NCI-H1105 treated with DMSO at 0.1 percent for 48 hours (cell line): Measurements from ENCODE around the gene HAND1.

Source experiments
- DNase-seq: peaks from one replicate; lab custom pipeline; 2025; lab: John Stamatoyannopoulos, UW

HAND1 gene

GRCh38 chr5:154505567-154505966, 27.5 kb upstream of the HAND1 start:
- DNase-seq, result no peak

- DNase-seq, result no peak
Measured at GRCh38 chr5:154503698-154504039, 25.6 kb upstream of the HAND1 start.

DNA sequence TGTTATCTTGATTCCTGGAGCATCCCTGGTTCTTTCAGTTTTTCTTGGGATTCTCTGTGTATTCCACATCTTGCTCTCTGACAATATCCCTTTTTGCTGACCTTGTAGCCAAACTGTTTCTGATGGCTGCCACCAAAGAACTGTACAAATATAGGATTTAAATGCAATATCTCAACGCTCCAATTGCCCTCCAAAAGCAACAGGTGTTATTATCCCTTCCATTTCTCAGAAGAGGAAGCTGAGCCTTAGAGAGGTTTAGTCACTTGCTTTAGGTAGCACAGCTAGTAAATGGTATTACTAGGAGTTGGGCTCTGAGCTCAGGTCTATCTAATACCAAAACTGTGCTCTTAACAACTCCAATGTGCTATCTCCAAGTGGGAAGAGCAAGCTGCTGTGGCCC, 24.2 kb upstream of the HAND1 start:
- DNase-seq, result no peak

DNA sequence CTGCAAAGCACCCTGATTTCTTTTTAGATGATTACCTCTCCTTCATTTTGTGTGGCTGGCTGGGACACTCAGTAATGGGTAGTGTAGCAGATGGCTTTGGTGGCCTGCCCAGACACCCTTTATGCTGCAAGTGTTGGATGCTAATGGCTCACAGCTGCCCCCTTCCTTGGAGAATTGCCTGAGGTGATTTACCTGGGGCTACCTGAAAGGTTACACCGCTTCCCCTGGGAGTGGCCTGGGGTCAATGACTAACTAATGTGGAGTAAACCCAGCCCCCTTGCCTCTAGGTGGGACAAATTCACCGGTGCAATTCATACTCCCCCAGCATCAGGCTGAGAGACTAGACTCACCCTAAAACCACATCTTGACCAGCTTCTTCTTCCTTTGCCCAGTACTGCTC, 23.5 kb upstream of the HAND1 start:
- DNase-seq, result no peak

GRCh38 chr5:154498994-154499393, 21.0 kb upstream of the HAND1 start:
- DNase-seq, result no peak

DNA sequence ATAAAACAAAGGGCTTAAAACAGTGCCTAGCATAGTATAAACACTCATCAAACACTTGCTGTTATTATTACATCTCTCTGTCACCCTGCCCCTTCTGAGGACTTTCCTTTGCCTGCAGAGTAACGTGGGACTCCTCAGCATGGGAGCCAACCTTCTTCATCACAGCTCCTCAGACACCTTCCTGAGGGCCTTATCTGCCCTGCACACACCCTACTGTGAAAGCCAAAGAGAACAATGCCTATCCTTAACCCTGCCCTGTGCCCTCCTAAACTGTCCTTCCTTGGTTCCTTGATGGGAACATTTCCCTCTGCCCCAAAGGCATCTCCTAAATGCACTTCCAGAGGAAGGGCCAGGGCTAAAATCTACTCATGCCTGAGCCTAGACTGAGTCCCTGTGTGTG, 20.6 kb upstream of the HAND1 start:
- no peak for DNase-seq

DNA sequence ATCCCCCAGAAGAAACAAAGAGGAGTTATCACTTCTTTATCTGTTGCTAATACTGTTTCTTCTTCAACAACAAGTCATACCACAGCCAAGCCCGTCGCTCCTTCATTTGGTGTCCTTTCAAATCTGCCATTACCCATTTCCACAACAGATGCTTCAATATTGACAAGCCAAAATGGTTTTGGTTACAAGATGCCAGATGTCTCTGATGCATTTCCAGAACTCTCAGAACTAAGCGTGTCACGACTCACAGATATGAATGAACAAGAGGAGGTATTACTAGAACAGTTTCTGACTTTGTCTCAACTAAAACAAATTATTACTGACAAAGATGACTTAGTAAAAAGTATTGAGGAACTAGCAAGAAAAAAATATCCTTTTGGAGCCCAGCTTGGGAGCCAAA, 16.0 kb upstream of the HAND1 start:
- no peak for DNase-seq

DNA sequence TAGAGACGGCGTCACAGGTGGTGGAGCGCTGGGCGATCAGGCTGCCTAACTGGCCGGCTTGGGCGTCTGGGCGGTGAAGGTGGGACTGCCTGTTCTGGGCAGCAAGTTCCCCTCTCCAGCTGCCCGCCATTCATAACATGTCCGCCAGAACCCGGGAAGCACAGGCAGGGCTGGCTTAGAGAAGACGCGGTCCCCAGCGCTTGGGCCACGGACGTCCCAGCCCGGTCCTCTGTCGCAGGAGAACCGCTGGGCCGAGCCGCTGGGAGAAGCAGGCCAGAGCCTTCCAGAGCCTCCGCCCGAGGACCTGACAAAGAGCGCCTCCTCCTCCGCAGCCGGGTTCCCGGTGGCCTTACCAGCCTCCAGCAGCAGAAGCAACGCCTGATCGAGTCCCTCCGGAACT, 15.2 kb upstream of the HAND1 start:
- DNase-seq, result no peak

DNA sequence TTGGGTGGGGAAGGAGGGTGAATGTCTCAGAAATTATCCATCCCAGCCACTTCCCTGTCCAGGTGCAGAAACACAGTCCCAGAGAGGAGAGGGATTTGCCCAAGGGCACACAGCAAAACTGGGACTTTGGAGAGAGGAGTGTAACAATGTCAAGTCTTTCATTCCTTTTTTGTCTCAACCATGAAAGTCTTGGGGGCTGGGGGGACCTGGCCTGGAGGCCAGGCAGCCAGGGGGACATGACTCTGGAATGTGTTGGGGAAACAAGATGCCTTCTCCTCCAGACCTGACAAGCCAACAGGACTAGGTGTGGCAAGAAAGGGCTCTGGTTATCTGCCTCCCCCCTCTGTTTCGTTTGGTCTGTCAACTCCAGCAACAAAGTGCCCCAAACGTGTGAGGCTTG, 13.9 kb upstream of the HAND1 start:
- no peak for DNase-seq

- DNase-seq, result no peak
Measured at GRCh38 chr5:154487541-154487940, 9.5 kb upstream of the HAND1 start.

DNA sequence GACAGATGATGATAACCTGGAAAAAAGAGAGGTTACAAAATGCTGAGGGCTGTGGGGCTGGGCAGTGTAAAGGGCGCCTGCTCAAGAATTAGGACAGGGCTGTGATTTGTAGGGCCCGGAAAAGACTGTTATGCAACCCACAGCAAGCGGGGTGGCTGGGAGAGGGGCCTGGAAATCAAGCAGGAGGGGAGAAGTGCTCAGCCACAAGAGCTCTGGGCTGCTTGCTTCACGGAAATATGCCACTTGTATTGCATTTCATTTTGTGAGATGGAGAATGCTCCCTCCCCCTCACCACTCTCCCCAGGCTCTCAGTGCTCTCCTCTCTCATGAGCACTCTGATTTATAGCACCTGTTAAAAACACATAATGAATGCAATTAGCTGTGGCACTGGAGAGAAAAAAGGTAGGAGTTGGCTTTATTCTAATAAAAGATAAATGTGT, 8.4 kb upstream of the HAND1 start:
- peak; percentile 78 for DNase-seq

DNA sequence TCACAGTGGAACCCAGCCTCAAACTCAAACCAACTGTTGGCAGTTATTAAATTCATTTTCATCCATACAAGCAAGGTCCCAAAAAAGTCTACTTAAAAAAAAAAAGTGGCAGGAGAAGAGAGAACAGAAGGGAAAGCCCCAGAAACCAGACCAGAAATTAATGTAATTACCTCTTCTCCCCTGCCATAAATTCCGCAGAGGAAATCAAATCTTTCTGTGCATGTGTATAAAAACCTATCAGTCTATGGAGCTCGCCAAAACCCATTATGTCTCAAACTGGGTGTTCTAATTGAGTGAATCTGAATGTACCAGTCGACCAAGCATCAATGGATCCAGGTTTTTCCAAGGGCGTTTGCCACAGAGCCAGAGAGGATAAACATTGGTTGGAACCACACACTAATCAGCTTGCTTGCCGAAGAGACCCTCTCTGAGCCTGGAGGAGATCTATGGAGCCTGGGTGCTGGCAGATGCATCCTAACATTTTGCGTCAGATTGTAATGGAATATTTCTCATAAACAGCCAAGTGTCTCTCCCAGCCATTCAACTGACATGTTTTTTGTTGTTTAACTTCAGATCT, 7.9 kb upstream of the HAND1 start:
- peak; percentile 48 for DNase-seq

DNA sequence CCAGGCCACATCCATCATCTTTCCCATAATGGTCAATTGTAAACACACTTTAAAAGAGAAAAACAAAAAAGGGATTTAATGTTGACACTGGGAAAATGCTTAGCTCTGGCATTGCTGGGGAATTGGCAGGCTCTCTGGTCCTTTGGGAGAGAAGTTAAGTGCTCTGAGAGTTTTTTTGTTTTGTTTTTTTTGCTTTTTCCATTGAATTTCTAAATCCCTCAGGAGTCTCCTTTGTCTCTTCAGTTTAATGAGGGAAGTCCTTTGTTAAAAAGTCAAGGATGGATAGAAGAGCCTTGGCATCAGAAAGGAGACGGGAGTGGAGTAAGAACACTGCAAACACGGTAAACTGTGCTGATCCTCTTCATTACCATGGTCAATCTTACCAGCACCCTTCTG, 7.1 kb upstream of the HAND1 start:
- peak; percentile 48 for DNase-seq

GRCh38 chr5:154484393-154485095, 6.5 kb upstream of the HAND1 start:
- DNase-seq, result no peak

DNA sequence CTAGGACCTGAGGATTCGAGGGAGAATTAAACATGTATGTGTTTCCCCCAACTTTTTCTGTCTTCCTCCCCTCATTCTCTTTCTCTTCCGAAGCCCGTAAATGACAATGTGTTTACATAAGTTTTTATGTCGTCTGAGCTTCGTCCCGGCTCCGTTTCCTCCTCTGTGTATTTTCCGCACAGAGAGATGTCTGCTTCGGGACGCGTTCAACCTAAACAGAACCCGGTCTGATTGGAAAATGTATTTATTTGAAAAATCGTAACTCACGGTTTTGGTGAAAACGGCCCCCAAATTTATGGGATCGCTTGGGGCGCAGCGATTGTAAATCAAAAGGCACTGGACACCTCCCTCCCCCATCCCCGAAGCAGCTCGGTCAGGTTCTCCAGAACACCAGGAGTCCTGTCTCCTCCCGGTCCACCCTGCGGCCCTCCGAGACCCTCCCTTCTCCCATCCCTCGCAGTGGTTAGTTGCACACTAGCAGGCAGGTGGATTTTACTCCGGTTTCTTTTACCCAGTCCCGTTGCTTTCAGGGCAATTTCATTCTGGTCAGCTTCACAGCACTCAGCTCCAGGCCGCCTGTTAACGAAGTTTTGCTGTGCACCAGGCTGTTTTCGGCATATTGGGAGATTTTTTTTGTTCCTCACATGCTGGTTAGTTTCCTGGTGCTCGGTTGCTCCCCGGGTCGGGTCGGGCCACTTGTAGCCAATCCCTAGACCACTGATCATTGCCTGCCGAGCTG, 5.8 kb upstream of the HAND1 start:
- DNase-seq, result no peak

DNA sequence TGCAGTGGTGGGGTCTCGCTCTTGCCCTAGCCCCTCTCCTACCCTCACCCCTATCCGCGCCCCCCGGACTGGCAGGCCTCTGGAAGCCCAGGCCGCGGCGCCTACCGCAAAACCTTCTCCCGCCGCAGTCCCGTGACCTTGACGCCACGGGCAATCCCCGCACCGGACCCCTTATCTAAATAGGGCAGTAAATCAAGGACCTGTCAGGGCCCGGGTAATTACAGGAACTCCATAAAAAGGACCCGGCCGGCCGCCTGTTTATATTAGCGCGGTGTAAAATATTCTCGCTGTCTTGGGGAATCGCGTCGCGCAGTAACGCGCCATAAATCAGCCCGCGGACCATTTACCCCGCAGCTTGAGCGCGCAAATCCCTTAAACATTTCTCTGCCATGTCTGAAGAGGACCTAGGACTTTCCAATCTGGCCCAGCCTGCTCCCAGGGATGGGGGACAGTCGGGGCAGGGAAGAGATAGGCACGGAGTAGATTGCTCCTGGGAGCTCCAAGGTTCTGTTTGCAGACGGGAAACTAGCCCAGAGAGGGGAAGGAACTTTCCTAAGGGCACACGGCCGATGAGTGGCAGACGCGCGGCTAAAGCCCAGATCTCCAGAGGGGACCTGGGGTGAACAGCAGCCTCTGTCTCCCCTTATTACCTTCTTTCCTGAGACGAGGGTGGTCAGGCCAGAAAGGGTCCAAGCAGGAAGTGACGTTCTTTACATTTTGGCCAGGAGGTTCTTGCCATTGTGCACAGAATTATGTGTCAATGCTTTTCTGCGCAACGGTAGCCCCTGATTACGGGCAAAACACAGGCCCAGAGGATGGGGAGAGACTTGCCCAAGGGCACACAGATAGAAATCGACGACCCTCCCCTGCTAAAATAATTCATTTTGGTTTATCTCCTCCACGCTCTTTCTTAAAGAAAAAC, 4.8 kb upstream of the HAND1 start:
- DNase-seq, result no peak

DNA sequence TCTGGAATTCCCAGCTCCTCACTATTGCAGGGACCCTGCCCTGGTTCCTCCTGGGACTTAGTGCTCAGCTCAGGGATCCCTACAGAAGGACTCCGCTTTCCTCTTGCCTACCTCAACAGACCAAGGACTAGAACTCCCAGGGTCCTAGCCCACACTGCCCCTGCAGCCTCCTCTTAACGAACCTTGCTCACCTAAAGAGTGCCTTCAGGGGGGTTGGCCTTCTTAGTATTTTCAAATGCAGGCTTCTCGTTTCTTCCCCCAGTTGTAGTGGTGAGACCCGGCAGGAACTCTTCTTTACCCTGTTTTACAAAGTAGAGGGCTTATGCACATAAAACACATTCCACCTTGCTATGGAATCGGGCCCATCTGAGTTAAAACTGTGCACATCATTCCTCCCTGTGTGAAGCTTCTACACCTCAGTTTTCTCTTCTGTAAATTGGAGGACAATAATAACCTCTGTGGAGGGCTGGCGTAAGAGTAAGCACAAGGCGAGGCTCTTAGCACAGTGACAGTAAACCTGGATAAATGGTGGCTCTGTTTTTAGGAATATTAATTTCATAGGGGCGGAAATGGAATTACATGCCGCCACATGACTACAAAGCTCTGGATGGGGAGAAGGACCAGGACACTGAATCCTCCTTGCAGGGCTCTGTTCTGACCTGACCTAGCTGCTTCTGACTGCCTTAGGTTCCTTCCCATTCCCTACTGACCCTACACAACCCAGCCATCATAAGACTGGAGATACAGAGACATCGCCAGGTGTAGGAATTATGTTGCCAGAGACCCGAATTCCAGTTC, 3.8 kb upstream of the HAND1 start:
- no peak for DNase-seq

DNA sequence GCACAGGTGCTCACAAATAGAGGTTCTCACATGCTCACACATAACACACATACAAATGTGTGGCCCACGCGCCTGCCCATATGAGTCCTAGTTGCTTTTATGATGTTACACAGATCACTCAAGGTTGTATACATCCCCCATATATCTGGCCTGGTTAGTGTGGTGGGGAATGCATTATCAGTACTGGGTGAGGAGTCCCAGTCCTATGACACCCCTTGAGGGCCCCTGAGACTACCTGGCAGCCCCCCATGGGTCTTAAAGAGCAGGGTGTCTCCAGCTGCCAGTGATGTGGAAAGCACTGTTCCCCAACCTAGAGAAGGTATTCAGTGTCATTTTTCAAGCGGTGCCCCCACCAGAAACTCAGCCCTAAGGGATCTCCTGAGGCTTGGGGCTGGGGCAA, 2.8 kb upstream of the HAND1 start:
- DNase-seq, result no peak

DNA sequence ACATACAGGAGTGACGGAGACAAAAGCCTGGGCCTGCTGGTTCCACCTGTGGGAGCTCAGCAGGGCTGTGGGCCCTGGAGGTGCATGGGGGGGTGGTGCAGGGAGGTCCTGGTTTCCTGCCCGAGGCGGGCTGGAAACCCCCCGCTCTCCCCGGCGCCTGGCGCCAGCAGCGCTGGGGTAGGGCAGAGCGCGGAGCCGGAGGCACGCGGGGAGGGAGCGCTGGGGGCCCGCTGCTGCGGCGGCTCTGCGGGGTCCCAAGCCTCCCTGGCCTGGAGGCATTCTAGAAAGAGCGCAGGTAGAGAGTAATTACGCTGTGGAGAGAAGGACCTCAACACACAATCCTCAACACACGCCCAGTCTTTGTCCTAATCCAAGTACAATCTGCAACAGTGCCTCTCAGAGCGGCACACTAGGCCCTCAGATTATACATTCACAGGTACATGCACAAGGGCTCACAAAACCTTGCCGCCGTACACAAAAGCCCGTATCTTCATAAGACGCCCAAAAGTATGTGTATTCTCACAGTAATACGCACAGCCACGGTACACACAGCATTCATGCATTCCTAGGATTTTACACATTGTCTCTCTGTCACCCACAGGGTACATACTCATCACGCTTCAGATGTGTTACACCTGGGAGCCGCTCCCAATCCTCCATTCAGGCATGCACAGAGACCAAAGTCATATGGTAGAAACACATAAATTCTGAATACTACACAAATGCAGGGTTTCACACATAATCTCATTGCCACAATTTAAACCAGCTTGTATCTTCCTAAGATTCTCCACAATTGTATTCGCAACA, 2.1 kb upstream of the HAND1 start:
- DNase-seq, result no peak

GRCh38 chr5:154479160-154479943, 1.3 kb upstream of the HAND1 start:
- DNase-seq, result no peak
